Measurements from ENCODE around the gene ENHO.
"Not testable (repeated sequence)": the region's sequence is repeated elsewhere in the genome, so short reads cannot be mapped to it uniquely, and the experiment has no call there.

The ENHO gene

DNA sequence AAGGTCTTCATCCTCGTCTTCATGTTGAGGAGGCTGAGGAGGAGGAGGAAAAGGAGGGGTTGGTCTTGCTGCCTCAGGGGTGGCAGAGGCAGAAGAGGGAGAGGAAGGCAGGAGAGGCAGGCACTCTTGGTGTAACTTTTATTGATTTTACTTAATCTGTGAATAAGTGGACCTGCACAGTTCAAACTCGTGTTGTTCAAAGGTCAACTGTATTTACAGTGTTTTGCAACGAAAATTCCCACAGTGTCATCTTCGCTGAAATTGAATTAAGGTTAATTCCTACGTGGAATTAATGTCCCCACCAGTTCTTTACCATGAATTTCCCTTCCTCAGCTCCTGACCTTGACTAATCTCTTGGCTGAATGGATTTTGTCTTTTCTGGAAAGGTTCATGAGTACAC lies 21.2 kb upstream of the ENHO start:
- H3K79me2 ChIP-seq (ENCODE audit: control insufficient read depth, low read length) = no peaks in the 10 kb centered on the region
- no peaks in the 10 kb centered on the region for H3K4me1 ChIP-seq (ENCODE audit: control insufficient read depth, low read length)
- H3K27ac ChIP-seq (ENCODE audit: low read depth, low read length) = no peak overlapping the region
- H3K27me3 ChIP-seq (ENCODE audit: control insufficient read depth, low read length) = 0 out of 2 replicates have a peak, but pooled peaks cover 4% of the 10 kb centered on the region
- TF ChIP-seq, protein P1, sequence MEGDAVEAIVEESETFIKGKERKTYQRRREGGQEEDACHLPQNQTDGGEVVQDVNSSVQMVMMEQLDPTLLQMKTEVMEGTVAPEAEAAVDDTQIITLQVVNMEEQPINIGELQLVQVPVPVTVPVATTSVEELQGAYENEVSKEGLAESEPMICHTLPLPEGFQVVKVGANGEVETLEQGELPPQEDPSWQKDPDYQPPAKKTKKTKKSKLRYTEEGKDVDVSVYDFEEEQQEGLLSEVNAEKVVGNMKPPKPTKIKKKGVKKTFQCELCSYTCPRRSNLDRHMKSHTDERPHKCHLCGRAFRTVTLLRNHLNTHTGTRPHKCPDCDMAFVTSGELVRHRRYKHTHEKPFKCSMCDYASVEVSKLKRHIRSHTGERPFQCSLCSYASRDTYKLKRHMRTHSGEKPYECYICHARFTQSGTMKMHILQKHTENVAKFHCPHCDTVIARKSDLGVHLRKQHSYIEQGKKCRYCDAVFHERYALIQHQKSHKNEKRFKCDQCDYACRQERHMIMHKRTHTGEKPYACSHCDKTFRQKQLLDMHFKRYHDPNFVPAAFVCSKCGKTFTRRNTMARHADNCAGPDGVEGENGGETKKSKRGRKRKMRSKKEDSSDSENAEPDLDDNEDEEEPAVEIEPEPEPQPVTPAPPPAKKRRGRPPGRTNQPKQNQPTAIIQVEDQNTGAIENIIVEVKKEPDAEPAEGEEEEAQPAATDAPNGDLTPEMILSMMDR (IDR thresholded peaks at IDR 0.05; ENCODE audit: low read depth, low read length, poor library complexity, severe bottlenecking) = no peak
- no peak for TF ChIP-seq EZH2phosphoT487 (IDR thresholded peaks at IDR 0.05; ENCODE audit: borderline replicate concordance, low read length)
- H3K4me3 ChIP-seq (ENCODE audit: low read length) = no peak overlapping the region
- H3K4me2 ChIP-seq (ENCODE audit: low read length) = no peak overlapping the region
- no peaks in the 10 kb centered on the region for H3K9me2 ChIP-seq (replicated peaks; ENCODE audit: control insufficient read depth, low read length)
- H3F3A ChIP-seq (ENCODE audit: control insufficient read depth, insufficient read depth) = no peaks in the 10 kb centered on the region
- no peaks in the 10 kb centered on the region for H3K36me3 ChIP-seq (ENCODE audit: control insufficient read depth, low read length)
- H3K9me3 ChIP-seq (ENCODE audit: control insufficient read depth, insufficient read depth, low read length) = no peaks in the 10 kb centered on the region
- H4K20me1 ChIP-seq (ENCODE audit: control insufficient read depth, insufficient read depth, low read depth, low read length) = no peaks in the 10 kb centered on the region

GRCh38 chr9:34541540-34541939 lies 18.8 kb upstream of the ENHO start:
- no peaks in the 10 kb centered on the region for H3F3A ChIP-seq (ENCODE audit: control insufficient read depth, insufficient read depth)
- H3K9me2 ChIP-seq (replicated peaks; ENCODE audit: control insufficient read depth, low read length) = no peaks in the 10 kb centered on the region
- no peak overlapping the region for H3K27ac ChIP-seq (ENCODE audit: low read depth, low read length)
- no peaks in the 10 kb centered on the region for H3K4me1 ChIP-seq (ENCODE audit: control insufficient read depth, low read length)
- no peaks in the 10 kb centered on the region for H3K9me3 ChIP-seq (ENCODE audit: control insufficient read depth, insufficient read depth, low read length)
- 0 out of 2 replicates have a peak, but pooled peaks cover 4% of the 10 kb centered on the region for H3K27me3 ChIP-seq (ENCODE audit: control insufficient read depth, low read length)
- TF ChIP-seq EZH2phosphoT487 (IDR thresholded peaks at IDR 0.05; ENCODE audit: borderline replicate concordance, low read length) = no peak
- TF ChIP-seq, protein P1 (IDR thresholded peaks at IDR 0.05; ENCODE audit: low read depth, low read length, poor library complexity, severe bottlenecking) = no peak
- no peak overlapping the region for H3K4me3 ChIP-seq (ENCODE audit: low read length)
- no peaks in the 10 kb centered on the region for H3K79me2 ChIP-seq (ENCODE audit: control insufficient read depth, low read length)
- H3K4me2 ChIP-seq (ENCODE audit: low read length) = no peak overlapping the region
- H3K36me3 ChIP-seq (ENCODE audit: control insufficient read depth, low read length) = no peaks in the 10 kb centered on the region
- no peaks in the 10 kb centered on the region for H4K20me1 ChIP-seq (ENCODE audit: control insufficient read depth, insufficient read depth, low read depth, low read length)

DNA sequence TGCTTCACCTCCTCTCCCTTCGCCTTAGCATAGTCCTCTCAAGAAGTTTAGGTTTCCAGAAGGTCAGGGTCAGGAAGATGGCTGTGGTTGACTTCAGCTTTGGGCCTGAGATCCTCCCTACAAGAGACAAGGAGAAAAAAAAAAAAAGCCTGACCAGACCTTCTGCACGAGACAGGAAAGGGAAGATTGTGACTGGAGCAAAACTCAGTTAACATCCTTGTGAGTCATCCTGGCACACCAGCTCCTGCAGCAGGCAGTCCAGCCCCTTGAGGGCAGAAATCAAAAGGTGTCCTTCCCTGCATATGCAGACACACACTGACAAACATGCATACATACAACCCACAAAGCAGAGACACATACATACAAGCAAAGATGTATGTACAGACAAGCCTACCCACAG lies 18.0 kb upstream of the ENHO start:
- Histone ChIP-seq H3K27me3 (ENCODE audit: control insufficient read depth, low read length) (peaks cover 4% of the 10 kb centered on the region; the same call in 1 of the 2 replicates), H3K79me2 (ENCODE audit: control insufficient read depth, low read length) (no peaks in the 10 kb centered on the region), H3K36me3 (ENCODE audit: control insufficient read depth, low read length) (no peaks in the 10 kb centered on the region), H3F3A (ENCODE audit: control insufficient read depth, insufficient read depth) (no peaks in the 10 kb centered on the region), H3K27ac (ENCODE audit: low read depth, low read length) (no peak overlapping the region), H3K4me3 (ENCODE audit: low read length) (no peak overlapping the region), H4K20me1 (ENCODE audit: control insufficient read depth, insufficient read depth, low read depth, low read length) (no peaks in the 10 kb centered on the region), H3K9me3 (ENCODE audit: control insufficient read depth, insufficient read depth, low read length) (no peaks in the 10 kb centered on the region), H3K9me2 (replicated peaks; ENCODE audit: control insufficient read depth, low read length) (no peaks in the 10 kb centered on the region), H3K4me2 (ENCODE audit: low read length) (no peak overlapping the region), H3K4me1 (ENCODE audit: control insufficient read depth, low read length) (no peaks in the 10 kb centered on the region)
- TF ChIP-seq EZH2phosphoT487 (IDR thresholded peaks at IDR 0.05; ENCODE audit: borderline replicate concordance, low read length) = no peak

GRCh38 chr9:34536685-34537084 lies 13.9 kb upstream of the ENHO start:
- Histone ChIP-seq H3K4me2 (ENCODE audit: low read length) (no peak overlapping the region), H3K9me2 (replicated peaks; ENCODE audit: control insufficient read depth, low read length) (no peaks in the 10 kb centered on the region), H3F3A (ENCODE audit: control insufficient read depth, insufficient read depth) (no peaks in the 10 kb centered on the region), H3K4me3 (ENCODE audit: low read length) (no peak overlapping the region), H3K4me1 (ENCODE audit: control insufficient read depth, low read length) (no peaks in the 10 kb centered on the region), H3K79me2 (ENCODE audit: control insufficient read depth, low read length) (no peaks in the 10 kb centered on the region), H3K9me3 (ENCODE audit: control insufficient read depth, insufficient read depth, low read length) (no peaks in the 10 kb centered on the region), H3K36me3 (ENCODE audit: control insufficient read depth, low read length) (no peaks in the 10 kb centered on the region), H3K27me3 (ENCODE audit: control insufficient read depth, low read length) (peaks cover 18% of the 10 kb centered on the region; the same call in 1 of the 2 replicates), H4K20me1 (ENCODE audit: control insufficient read depth, insufficient read depth, low read depth, low read length) (no peaks in the 10 kb centered on the region), H3K27ac (ENCODE audit: low read depth, low read length) (no peak overlapping the region)
- TF ChIP-seq EZH2phosphoT487 (IDR thresholded peaks at IDR 0.05; ENCODE audit: borderline replicate concordance, low read length) = no peak
- TF ChIP-seq, protein P1 (IDR thresholded peaks at IDR 0.05; ENCODE audit: low read depth, low read length, poor library complexity, severe bottlenecking) = no peak

DNA sequence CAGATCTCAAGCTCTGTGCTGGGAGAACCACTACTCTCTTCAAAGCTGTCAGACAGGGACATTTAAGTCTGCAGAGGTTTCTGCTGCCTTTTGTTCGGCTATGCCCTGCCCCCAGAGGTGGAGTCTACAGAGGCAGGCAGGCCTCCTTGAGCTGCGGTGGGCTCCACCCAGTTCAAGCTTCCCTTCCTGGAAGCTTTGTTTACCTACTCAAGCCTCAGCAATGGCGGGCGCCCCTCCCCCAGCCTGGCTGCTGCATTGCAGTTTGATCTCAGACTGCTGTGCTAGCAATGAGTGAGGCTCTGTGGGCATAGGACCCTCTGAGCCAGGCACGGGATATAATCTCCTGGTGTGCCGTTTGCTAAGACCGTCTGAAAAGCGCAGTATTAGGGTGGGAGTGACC lies 9.3 kb upstream of the ENHO start:
- H3K4me2 ChIP-seq (ENCODE audit: low read length); H3K9me3 ChIP-seq (ENCODE audit: control insufficient read depth, insufficient read depth, low read length); H3K9me2 ChIP-seq (replicated peaks; ENCODE audit: control insufficient read depth, low read length); H3K27ac ChIP-seq (ENCODE audit: low read depth, low read length); H3K4me1 ChIP-seq (ENCODE audit: control insufficient read depth, low read length); H3K36me3 ChIP-seq (ENCODE audit: control insufficient read depth, low read length); H3K79me2 ChIP-seq (ENCODE audit: control insufficient read depth, low read length); H4K20me1 ChIP-seq (ENCODE audit: control insufficient read depth, insufficient read depth, low read depth, low read length); H3K4me3 ChIP-seq (ENCODE audit: low read length); H3F3A ChIP-seq (ENCODE audit: control insufficient read depth, insufficient read depth): not testable (repeated sequence)
- peaks cover 18% of the 10 kb centered on the region; the same call in 1 of the 2 replicates for H3K27me3 ChIP-seq (ENCODE audit: control insufficient read depth, low read length)

Measured in DOHH2 (cell line).